NCI-H446 (cell line): ENCODE measurements around the gene SAMSN1.
"Not testable (repeated sequence)": the region's sequence is repeated elsewhere in the genome, so short reads cannot be mapped to it uniquely, and the experiment has no call there.

Source experiments
- DNase-seq, 2 experiments: peaks; one replicate each; lab custom pipeline; 2025; lab: John Stamatoyannopoulos, UW

Gene SAMSN1

DNA sequence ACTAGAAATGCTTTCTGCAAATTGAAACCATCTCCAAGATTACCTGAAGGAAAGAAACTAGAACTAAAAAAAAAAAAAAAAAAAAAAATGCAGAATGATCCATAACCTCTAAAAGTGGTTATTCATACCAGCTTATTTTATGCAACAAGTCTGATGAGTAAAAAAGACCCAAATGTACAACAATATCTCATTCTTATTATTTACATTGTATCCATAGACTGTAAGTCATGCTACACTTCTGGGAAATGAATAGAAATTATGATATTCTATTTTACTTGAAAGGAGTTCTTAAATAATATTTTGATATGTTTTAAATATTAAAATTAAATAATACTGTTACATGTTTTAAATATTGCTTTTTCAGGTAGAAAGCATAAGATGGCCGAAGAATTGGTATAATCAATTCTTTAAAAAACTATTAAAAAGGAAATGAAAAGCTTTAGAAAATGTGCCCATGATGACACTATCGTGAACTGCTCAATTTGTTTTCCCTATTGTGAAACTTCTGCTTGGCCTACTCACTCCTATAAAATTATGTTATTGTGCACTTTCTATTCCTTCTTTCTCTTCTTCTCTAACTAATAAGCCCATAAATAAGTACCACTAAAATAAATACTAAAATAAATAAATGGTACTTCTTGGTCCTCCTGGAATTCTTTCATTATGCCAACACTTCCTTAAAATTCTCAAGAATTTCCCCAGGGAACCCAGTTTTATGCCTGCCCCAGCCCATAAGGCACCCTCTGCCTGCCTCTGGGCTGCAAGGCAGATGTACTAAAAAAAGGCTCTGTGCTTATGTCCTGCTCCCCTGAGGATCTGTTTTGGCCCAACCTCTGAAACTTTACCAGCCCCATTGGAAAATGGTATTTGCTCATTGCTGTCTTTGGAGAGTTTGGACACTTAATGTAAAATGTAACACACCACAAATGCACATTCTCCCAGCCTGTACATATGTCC is 18.1 kb downstream of the SAMSN1 start:
- DNase-seq = no peak

DNA sequence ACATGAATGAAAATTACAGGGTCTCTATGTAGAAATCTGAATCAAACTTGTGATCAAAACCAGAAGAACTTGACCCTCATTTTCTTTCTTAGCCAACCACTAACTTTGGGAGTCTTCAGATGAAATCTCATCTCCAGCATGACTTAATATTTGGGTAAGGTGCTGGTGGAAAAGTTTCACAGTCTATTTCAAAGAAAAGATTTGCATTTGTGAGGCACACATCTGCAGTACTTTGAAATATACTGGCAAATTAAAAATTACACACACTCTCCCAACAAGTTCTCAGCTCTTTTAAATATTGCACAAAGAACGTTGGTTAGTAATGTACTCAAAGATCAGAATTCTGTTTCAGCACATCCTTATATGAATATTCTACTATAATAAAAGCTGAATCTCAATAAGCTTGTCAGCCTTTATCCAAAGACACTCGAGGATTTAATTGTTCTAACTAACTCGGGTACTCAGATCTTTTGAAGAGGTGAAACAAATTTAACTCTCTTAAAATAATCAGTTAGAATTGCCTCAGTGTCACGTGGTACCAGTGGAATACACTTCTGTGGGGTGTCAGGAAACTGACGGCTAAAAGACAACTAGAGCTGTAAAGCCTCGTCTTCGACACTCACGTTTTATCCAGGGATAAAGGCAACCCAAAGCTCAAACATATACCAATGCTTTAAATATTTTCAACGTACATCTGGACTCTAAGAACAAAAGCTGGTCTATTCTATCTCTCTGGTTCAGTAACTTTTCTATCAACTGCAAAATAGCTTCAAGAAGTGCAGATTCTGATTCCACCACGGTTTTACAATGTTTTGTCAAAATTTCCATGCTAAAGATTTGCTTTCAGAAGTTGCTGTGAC is 19.0 kb downstream of the SAMSN1 start:
- DNase-seq = no peak

DNA sequence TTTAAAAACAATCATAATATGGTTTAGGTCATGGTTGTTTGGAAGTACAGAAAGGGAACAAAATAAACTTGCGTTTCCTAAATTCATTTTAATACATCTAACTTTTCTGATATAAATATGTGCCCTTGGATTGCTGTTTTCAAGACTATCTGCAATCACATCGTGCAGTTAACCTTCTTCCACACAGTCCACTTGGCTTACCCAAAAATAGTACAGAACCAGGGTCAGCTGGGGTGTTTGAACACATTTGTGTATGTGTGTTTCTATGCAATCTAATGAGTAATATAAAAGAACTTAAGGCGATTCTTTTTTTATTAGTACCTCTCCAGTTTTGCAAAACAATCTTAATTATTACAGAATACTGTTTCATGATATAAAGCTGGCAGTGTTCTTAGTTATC is 19.9 kb downstream of the SAMSN1 start:
- DNase-seq = no peak

DNA sequence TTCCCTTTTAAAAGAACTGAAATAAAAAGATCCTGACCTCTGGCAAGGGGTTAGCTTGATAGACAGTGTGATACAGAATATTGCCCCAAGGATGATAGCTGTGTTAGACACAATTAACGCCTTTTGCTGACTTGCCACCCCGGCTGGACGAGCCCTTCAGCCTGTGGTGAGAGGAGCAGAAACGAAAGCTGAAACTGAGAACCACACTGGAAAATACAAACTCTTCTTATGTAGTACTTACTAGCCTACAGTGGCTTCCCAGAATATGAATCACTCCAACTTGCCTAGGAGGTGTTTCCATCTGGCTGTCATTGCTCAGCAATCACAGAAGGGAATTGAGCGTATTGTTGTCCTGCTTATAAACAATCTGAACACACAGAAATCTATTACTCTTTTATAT is 22.9 kb downstream of the SAMSN1 start:
- no peak for DNase-seq

DNA sequence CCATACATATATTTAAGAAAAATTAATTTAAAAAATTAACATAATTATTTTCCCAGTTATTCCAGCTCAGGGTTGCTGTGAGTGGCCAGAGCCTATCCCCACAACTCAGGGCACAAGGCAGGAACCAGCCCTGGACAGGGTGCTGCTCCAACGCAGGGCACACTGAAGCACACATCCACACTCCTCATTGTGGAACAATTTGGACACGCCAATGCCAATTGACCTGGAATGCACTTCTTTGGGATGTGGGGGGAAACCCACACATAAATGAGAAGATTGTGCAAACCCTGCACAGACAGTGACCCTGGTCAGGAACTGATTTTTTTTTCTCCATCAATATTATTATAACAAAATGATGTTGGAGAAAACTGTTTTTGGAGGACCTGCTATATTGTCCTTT is 23.4 kb downstream of the SAMSN1 start:
- no peak for DNase-seq

DNA sequence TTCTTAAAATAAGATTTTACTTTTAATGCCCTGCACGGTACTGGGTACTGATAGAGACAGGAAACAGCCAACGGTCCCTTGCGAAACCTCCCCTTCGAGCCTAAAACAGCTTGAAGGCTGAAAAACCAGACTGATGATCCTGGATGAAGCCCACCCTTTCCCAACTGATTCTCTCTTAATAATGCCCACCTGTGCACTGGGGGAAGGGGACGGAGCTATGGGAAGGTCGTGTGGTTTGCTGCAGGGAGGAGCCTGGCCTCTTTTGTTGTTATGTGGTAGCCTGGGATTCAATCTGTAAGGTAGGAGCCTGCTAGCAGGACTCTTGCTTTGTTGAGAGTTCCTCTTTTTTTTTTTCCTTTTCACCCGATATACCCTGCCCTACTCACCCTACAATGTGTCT is 25.6 kb downstream of the SAMSN1 start:
- DNase-seq = no peak

DNA sequence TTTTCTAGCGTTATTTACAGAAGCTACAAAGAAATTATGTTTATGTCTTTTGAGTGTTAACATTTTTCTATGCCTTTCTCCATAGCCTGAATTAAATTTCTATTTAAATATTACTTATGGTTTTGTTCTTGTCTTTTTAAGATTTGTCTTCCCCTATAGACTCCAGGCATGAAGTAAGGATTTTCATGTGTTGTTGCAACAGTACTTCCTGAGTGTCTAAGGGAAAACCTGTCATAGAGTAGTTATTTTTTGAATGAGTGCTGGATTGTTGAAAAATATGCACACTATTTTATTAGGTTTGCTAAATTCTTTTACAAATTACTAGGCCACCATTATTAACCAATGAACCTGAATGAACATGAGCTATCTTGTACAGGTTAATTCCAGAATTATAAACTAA is 27.1 kb downstream of the SAMSN1 start:
- no peak for DNase-seq

DNA sequence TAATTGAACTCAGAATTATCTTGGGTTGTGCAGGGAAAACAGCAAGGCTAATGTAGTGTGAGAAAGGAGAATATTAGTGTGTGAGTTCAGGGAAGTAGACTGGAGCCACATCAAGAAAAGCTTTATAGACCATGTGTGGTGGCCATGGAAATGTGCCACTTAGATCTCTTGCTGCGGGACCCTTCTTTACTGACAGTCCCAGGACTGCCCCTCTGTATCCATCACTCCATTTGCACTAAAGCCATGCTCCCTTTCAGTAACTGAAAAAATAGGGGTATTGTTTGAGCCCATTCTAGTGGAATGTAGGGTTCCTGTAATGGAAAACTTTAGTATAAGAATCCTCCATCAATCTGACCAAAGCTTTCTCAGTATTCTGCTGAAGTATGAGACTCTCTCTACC is 32.3 kb downstream of the SAMSN1 start:
- DNase-seq = no peak

DNA sequence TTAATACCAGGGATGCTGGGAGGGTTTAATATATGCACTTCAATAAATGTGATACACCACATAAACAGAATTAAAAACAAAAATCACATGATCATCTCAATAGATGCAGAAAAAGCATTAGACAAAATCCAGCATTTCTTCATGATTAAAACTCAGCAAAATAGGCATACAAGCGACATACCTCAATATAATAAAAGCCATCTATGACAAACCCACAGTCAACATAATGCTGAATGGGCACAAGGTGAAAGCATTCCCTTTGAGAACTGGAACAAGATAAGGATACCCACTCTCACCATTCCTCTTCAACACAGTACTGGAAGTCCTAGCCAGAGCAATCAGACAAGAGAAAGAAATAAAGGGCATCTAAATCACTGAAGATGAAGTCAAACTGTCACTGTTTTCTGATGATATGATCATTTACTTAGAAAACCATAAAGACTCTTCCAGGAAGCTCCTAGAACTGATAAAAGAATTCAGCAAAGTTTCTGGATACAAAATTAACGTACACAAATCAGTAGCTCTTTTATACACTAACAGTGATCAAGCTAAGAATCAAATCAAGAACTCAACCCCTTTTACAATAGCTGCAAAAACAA is 39.2 kb downstream of the SAMSN1 start:
- not testable (repeated sequence) for DNase-seq

DNA sequence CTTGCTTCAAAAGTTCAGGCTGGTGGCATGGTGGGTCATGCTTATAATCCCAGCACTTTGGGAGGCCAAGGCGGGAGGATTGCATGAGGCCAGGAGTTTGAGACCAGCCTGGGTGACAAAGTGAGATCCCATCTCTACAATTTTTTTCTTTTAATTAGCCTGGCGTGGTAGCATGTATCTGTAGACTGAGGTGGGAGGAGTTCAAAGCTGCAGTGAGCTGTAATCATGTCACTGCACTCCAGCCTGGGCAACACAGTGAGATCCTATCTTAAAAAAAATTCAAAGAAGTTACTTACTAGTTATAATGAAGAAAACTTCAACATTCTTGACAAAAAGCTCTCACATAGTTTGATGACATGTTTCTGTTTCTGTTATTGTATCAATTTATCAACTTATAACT is 45.2 kb downstream of the SAMSN1 start:
- DNase-seq = no peak

DNA sequence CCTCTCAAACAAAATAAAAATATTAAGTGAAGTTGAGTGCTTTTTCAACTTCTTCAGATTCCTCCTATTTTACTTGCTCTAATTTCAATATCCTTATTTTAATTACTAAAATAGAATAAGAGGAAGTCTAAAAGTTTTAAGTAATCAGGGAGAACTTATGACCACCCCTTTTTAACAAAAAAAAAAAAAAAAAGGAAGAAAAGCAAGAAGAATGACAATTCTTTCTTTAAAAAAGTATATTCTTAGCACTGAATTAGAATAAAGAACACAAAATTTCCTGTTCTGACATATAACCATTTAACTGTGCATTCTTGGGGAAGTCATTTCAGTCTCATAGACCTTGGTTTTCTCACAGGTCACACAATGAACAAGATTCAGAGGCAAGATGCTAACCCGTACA is 46.8 kb downstream of the SAMSN1 start:
- no peak for DNase-seq

DNA sequence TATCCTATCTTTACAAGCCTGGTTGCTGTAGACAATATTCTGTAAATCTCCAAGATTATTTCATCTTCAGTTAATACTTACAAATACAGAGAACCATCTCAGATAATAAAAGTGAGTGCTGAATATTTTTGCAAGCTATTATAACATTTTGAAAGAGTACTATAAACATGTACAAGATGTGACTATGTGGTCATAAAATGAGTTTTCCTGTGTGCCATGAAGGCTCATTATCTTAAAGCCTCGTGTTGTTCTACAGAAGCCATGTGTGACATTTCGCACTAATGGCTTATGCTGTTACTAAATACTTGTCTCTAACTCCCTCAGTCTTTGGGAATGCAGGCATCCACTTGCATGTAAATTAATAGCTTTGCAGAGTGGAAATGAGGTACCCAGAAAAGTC is 48.3 kb downstream of the SAMSN1 start:
- DNase-seq = no peak

DNA sequence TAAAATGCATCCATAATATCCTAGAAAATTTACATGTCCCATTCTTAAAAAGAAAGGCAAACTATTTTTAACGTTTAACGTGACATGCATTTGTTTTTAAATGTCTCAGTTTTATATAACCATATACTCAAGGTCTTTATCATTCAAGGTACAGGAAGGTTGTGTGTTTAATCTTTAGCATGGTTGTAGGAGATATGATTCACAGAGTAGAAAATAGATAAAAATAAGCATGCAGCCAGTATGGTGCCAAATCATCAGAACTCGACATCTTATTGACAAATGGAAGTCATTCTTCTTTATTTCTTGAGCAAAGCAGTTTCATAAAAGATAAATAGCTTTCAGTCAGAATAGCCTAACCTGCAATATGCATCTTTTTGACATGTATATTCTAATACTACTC is 51.0 kb downstream of the SAMSN1 start:
- DNase-seq = no peak

DNA sequence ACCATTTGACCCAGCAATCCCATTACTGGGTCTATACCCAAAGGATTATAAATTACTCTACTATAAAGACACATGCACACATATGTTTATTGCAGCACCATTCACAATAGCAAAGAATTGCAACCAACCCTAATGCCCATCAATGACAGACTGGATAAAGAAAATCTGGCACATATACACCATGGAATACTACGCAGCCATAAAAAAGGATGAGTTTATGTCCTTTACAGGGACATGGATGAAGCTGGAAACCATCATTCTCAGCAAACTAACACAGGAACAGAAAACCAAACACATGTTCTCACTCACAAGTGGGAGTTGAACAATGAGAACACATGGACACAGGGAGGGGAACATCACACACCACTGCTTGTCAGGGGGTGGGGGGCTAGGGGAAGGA is 51.9 kb downstream of the SAMSN1 start:
- DNase-seq = not testable (repeated sequence)

DNA sequence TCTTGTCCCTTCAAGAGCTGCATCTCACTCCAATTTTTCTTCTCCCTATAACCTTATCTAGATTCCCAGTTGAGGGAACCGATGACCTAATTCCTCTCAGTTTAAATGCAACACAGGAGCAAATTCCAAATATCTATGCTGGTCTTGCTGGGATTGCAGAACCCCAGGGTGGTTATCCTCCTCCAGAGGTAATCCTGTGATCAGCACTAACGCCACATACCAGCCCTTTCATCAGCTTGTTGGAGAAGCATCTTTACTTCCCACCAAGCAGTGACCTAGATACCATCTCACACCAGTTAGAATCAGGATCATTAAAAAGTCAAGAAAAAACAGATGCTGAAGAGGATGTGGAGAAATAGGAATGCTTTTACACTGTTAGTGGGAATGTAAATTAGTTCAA is 52.4 kb downstream of the SAMSN1 start:
- DNase-seq = no peak

DNA sequence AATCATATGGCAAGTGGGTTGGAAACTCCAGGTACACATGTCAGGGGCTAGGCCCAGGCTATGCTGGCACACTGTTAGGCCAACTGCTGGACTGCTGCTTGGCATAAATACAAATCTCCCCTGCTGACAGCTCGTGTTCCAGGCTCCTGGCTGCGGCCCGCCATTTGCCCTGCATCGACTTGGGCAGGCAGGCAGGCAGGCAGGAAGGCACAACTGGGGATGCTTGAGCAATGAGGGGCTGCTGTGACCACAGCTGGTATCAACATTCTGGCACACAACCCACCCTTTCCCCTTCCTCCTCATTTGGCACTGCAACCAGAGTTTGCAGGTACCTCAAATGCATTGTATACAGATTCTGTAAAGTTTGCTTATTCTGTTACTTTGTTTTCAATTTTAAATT is 53.2 kb downstream of the SAMSN1 start:
- DNase-seq = no peak

DNA sequence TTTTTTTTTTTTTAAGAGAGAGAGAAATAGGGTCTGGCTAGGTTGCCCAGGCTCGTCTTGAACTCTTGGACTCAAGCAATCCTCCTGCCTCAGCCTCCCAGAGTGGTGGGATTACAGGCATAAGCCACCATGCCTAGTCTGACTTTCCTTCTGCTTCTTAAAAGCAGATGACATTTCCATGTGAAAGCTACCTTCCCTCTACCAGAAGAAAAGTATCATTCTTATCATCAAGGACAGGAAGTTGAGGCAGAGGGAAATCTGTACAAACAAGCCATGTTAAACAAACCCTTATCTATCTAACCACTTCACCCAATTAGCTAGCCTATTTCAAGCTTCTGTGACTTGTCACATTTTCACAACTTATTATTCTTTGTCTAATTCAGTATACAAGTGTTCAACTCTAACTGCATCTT is 54.8 kb downstream of the SAMSN1 start:
- no peak for DNase-seq

DNA sequence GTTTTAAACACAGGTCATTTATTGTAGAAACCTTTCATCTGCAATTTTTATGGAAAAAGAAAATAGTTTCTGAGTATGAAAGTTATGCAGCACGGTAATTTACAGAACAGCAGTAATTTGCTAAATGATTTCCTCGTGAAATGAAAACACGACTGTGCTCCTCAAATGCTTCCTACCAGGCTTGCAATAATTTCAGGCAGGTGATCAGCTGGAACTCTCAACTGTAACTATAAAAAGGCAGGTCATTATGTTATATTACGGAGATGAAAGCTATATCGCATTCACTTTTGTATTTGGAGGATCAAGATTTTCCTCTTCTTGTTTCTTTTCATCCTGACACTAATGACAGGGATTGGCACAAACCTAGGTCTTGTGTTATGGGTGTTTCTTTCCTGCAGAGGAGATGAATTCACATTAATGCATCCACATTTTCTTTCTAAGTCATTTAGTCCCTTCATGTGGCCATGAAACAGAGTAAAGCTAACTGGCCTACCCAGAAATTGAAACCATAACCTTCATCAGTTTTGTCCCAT is 57.4 kb downstream of the SAMSN1 start:
- no peak for DNase-seq

DNA sequence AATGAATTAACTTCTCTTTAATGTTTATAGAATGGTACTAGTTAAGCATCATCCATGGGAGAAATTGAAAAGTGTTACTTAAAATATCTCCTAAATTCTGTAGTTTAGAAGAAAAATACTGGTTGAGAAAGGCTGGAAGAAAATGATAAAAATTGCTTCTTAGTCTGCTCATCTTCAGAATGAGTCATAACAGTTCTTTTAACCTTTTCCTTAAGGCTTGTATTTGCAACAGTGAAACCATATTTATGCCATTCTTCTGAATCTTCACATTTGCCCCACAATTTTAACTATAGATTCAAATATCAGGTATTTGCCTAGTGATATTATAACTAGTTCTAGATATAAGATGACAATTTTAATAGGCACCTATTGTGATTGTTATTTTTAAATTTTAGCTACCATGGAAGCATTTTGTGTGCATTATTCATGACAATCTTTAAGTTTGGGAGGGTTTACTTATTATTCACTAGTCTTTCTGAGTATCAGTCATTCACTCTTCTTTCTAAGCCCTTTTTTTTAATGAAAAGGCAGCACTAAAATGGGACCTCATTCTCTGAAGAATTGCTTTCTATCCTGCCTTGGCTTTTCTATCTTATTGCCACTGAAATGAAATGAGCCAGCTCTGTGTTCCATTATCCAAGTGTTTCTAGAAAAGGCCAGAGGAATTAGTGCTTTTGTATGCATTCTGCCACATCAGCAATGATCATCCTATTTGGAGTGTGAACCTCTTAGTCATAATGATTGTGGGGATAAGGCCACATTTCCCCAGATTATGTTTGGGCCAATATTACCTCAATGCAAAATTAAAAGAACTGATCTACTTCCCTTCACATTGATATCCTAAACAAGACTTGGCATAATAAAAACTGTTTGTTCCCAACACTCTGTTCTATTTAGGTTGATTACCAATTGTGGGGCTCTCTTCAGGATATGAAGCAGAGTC is 58.4 kb downstream of the SAMSN1 start:
- DNase-seq = no peak

DNA sequence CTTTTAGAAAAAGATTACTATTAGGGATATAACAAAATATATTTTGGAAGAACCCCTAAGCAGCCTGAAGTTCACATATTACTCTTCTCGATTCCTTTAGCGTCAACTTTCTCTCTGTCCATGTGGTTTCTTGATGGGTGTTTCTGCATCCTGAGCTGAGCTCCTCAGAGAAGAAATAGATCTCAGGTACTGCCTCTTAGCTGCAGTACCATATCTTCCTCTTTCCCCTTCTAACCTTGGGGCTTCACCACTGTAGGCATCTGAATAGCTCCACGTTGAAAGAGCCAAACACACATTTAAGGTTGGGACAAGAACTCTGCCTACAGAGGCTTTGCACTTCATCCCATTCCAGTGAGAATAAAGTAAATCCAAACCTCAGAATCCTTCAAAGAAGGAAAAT is 59.2 kb downstream of the SAMSN1 start:
- DNase-seq = no peak
